Neural cell (in vitro differentiated cells): ENCODE measurements around the gene ADGRG1.

Experiments
- CTCF ChIP-seq: fragments of 450-650 bp; IDR thresholded peaks from 2 replicates; pipeline ENCODE4 v1.5.1; 2014; ENCODE audit warnings: antibody characterized with exemption, mild to moderate bottlenecking, moderate library complexity; ENCODE audit not compliant: poor library complexity, severe bottlenecking
- EP300 ChIP-seq: fragments of 450-650 bp; conservative IDR thresholded peaks from 2 replicates; pipeline ENCODE4 v1.6.1; 2014; ENCODE audit warnings: antibody characterized with exemption, mild to moderate bottlenecking, moderate library complexity; ENCODE audit not compliant: poor library complexity, severe bottlenecking
- EZH2 ChIP-seq: fragments of 200-600, 300-800 bp; shearing (Covaris generic), sonication (generic); IDR thresholded peaks from 2 replicates; pipeline ENCODE4 v1.6.1; 2014; ENCODE audit warnings: antibody characterized with exemption, low read length, borderline replicate concordance, mild to moderate bottlenecking; ENCODE audit not compliant: insufficient read depth, poor library complexity, severe bottlenecking
- RAD21 ChIP-seq: fragments of 450-650 bp; conservative IDR thresholded peaks from 2 replicates; pipeline ENCODE4 v1.6.1; 2014; ENCODE audit warnings: antibody characterized with exemption, mild to moderate bottlenecking, moderate library complexity
- SMC3 ChIP-seq: fragments of 450-650 bp; conservative IDR thresholded peaks from 2 replicates; pipeline ENCODE4 v1.6.1; 2014; ENCODE audit warnings: antibody characterized with exemption, mild to moderate bottlenecking, moderate library complexity; ENCODE audit not compliant: poor library complexity

DNA sequence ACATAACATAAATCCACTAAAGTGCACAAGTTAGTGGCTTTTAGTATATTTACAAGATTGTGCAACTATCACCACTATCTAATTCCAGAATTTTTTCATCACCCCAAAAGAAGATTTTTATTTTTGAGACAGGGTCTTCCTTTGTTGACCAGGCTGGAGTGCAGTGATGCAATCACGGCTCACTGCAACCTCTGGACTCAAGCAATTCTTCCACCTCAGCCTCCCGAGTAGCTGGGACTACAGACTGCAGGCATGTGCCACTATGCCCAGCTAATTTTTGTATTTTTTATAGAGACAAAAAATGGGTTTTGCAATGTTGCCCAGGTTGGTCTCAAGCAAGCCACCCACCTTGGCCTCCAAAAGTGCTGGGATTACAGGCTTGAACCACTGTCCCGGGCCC lies 81.2 kb downstream of the ADGRG1 start:
- no peak for TF ChIP-seq RAD21
- TF ChIP-seq EZH2 = no peak
- no peak for TF ChIP-seq CTCF
- TF ChIP-seq SMC3 = no peak
- TF ChIP-seq EP300 = no peak
